ENCODE data around the gene RNF34. TPM values are rescaled to one million over a fixed set of nuclear protein-coding genes. Genes with fewer than 3 reads are reported as not detected.

The RNF34 gene
- total and polyA plus RNA-seq, 2 of the 13 experiments (the other 11 are each of a cell fraction or from before 2014, with no cell fraction given): 36.8 to 53.2 TPM

DNA sequence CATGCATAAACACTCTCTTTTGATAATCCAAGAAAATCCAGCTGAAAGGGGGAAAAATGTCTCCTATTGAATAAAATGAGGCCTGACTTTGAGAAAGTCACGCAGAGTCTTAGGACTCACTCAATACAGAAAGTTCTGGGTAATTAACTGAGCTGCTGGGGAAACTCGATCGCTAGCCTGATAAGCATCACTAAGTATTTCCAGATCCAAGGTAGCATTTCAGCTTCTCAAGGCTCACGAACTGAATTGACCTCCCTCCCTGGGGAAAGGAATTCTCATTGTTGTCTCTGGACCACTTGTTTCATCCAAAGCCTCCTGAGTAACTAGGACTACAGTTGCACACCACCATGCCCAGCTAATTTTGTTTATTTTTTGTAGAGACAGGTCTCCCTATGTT is 33.9 kb upstream of the RNF34 start:
- no peak for TF ChIP-seq ZNF652 (CRISPR knock-in tag; IDR thresholded peaks at IDR 0.05; ENCODE audit: borderline replicate concordance, low read depth)
- no peak for TF ChIP-seq ZNF180 (CRISPR knock-in tag; IDR thresholded peaks at IDR 0.05; ENCODE audit: borderline replicate concordance, low read depth)
- no peak for TF ChIP-seq ZNF878 (CRISPR knock-in tag; IDR thresholded peaks at IDR 0.05)
- TF ChIP-seq, protein P1, sequence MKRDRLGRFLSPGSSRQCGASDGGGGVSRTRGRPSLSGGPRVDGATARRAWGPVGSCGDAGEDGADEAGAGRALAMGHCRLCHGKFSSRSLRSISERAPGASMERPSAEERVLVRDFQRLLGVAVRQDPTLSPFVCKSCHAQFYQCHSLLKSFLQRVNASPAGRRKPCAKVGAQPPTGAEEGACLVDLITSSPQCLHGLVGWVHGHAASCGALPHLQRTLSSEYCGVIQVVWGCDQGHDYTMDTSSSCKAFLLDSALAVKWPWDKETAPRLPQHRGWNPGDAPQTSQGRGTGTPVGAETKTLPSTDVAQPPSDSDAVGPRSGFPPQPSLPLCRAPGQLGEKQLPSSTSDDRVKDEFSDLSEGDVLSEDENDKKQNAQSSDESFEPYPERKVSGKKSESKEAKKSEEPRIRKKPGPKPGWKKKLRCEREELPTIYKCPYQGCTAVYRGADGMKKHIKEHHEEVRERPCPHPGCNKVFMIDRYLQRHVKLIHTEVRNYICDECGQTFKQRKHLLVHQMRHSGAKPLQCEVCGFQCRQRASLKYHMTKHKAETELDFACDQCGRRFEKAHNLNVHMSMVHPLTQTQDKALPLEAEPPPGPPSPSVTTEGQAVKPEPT (CRISPR knock-in tag; IDR thresholded peaks at IDR 0.05; ENCODE audit: low read depth): no peak
- TF ChIP-seq ATF7-NPFF (CRISPR knock-in tag; IDR thresholded peaks at IDR 0.05; ENCODE audit: low read depth): no peak
- no peak for TF ChIP-seq GATA4 (IDR thresholded peaks at IDR 0.05; ENCODE audit: borderline replicate concordance, low read depth)
- Histone ChIP-seq H3K4me2 (ENCODE audit: low read depth, low read length) (no peak overlapping the region), H3K4me3 (replicated peaks in 1 of 3; ENCODE audit: insufficient read depth in 1 of 3, low read depth in 2 of 3, low read length in 3 of 3) (no peak overlapping the region), H2AFZ (ENCODE audit: low read length) (no peak overlapping the region), H3K27ac (ENCODE audit: extremely low read length, insufficient read depth, low read length) (no peak overlapping the region), H3K36me3 (replicated peaks in 1 of 2; ENCODE audit: control insufficient read depth in 1 of 2, insufficient read depth in 2 of 2, low read length in 2 of 2) (no peaks in the 10 kb centered on the region), H3K9ac (ENCODE audit: insufficient read depth, low read depth, low read length) (no peak overlapping the region), H3K4me1 (ENCODE audit: insufficient read depth, low read length) (peaks cover 10% of the 10 kb centered on the region), H3K27me3 (ENCODE audit: control insufficient read depth in 1 of 2, insufficient read depth in 2 of 2, low read length in 2 of 2) (no peaks in the 10 kb centered on the region; a peak in 2 of 5 replicates), H3K9me3 (ENCODE audit: low read length) (no peaks in the 10 kb centered on the region), H4K20me1 (ENCODE audit: insufficient read depth, low read length) (no peaks in the 10 kb centered on the region), H3K79me2 (ENCODE audit: insufficient read depth, low read length) (no peaks in the 10 kb centered on the region)
- BruUV-seq (replicated peaks): no TSS peak
- in situ Hi-C loops (cut with HindIII; ENCODE audit: extremely low pct_ligation_motif_present, low pct_unique_long_range_greater_than_20kb): no loop called here
- DNase-seq (ENCODE audit: low spot score) (no peak), FAIRE-seq (no peak), ATAC-seq (no peak)
- CTCF ChIA-PET (ENCODE audit: low intra/inter-chr PET ratio, low total read pairs): no interaction called here
- intact Hi-C loops (cut with micrococcal nuclease; ENCODE audit: unreplicated experiment): no loop called here
- WGBS (ENCODE audit: low lambda C conversion rate): 29% methylated on average over 4 of the region's 4 CpGs
- POLR2A ChIA-PET: interaction anchor here (1.0 to 2.1 kb wide), 2 partner anchors 9 to 13 kb away, joined by 3 to 7 read pairs; partner anchors contain the start of gene ANAPC5

- ChIA-PET POLR2A (interaction anchor here (1.2 kb wide), 1 partner anchor 29 kb away, joined by 3 read pairs; the partner anchor contains the start of gene RNF34), CTCF (ENCODE audit: low intra/inter-chr PET ratio, low total read pairs) (no interaction called here)
- H4K20me1 ChIP-seq (ENCODE audit: insufficient read depth, low read length): no peaks in the 10 kb centered on the region
- no peaks in the 10 kb centered on the region for H3K9me3 ChIP-seq (ENCODE audit: low read length)
- H3K4me1 ChIP-seq (ENCODE audit: insufficient read depth, low read length): peaks cover 20% of the 10 kb centered on the region
- no peak for FAIRE-seq
- 0 out of 2 replicates have a peak overlapping the region, but pooled peaks have one; percentile 23 for H3K4me2 ChIP-seq (ENCODE audit: low read depth, low read length)
- 30% methylated on average over 6 of the region's 6 CpGs for WGBS (ENCODE audit: low lambda C conversion rate)
- no peak overlapping the region for H3K9ac ChIP-seq (ENCODE audit: insufficient read depth, low read depth, low read length)
- H3K27ac ChIP-seq (ENCODE audit: extremely low read length, insufficient read depth, low read length): no peak overlapping the region
- H3K27me3 ChIP-seq (ENCODE audit: control insufficient read depth in 1 of 2, insufficient read depth in 2 of 2, low read length in 2 of 2): no peaks in the 10 kb centered on the region; a peak in 1 of 5 replicates
- in situ Hi-C loops (cut with HindIII; ENCODE audit: extremely low pct_ligation_motif_present, low pct_unique_long_range_greater_than_20kb): no loop called here
- no peak overlapping the region for H3K4me3 ChIP-seq (replicated peaks in 1 of 3; ENCODE audit: insufficient read depth in 1 of 3, low read depth in 2 of 3, low read length in 3 of 3)
- intact Hi-C loops (cut with micrococcal nuclease; ENCODE audit: unreplicated experiment): no loop called here
- H2AFZ ChIP-seq (ENCODE audit: low read length): no peak overlapping the region
- H3K36me3 ChIP-seq (replicated peaks in 1 of 2; ENCODE audit: control insufficient read depth in 1 of 2, insufficient read depth in 2 of 2, low read length in 2 of 2): no peaks in the 10 kb centered on the region
- peak; percentile 62 for ATAC-seq
- H3K79me2 ChIP-seq (ENCODE audit: insufficient read depth, low read length): no peaks in the 10 kb centered on the region
- BruUV-seq (replicated peaks): no TSS peak
- DNase-seq (ENCODE audit: low spot score): peak; percentile 38
- TF ChIP-seq, protein P2, sequence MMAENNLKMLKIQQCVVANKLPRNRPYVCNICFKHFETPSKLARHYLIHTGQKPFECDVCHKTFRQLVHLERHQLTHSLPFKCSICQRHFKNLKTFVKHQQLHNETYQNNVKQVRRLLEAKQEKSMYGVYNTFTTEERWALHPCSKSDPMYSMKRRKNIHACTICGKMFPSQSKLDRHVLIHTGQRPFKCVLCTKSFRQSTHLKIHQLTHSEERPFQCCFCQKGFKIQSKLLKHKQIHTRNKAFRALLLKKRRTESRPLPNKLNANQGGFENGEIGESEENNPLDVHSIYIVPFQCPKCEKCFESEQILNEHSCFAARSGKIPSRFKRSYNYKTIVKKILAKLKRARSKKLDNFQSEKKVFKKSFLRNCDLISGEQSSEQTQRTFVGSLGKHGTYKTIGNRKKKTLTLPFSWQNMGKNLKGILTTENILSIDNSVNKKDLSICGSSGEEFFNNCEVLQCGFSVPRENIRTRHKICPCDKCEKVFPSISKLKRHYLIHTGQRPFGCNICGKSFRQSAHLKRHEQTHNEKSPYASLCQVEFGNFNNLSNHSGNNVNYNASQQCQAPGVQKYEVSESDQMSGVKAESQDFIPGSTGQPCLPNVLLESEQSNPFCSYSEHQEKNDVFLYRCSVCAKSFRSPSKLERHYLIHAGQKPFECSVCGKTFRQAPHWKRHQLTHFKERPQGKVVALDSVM (CRISPR knock-in tag; IDR thresholded peaks at IDR 0.05): peak; percentile 24; the same call in 1 of the 2 replicates
- TF ChIP-seq NFE2L1 (CRISPR knock-in tag; IDR thresholded peaks at IDR 0.05; ENCODE audit: borderline replicate concordance) (no peak), RXRB (CRISPR knock-in tag; IDR thresholded peaks at IDR 0.05; ENCODE audit: borderline replicate concordance) (peak; percentile 67), HDAC1 (CRISPR knock-in tag; IDR thresholded peaks at IDR 0.05) (0 out of 2 replicates have a peak, but pooled peaks have one; percentile 25), KDM6A (CRISPR knock-in tag; IDR thresholded peaks at IDR 0.05; ENCODE audit: low read depth) (no peak), NR2F2 (IDR thresholded peaks at IDR 0.05; ENCODE audit: borderline replicate concordance, low read depth) (peak; percentile 56), FOSL2 (CRISPR knock-in tag; IDR thresholded peaks at IDR 0.05) (peak; percentile 38; the same call in 1 of the 2 replicates)
- TF ChIP-seq, protein P3, sequence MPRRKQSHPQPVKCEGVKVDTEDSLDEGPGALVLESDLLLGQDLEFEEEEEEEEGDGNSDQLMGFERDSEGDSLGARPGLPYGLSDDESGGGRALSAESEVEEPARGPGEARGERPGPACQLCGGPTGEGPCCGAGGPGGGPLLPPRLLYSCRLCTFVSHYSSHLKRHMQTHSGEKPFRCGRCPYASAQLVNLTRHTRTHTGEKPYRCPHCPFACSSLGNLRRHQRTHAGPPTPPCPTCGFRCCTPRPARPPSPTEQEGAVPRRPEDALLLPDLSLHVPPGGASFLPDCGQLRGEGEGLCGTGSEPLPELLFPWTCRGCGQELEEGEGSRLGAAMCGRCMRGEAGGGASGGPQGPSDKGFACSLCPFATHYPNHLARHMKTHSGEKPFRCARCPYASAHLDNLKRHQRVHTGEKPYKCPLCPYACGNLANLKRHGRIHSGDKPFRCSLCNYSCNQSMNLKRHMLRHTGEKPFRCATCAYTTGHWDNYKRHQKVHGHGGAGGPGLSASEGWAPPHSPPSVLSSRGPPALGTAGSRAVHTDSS (CRISPR knock-in tag; conservative IDR thresholded peaks at IDR 0.05): no peak
These were observed 28.5 kb upstream of the RNF34 start for GRCh38 chr12:121371404-121371803.
